ENCODE measurements around the gene CLEC2A. TPM values are rescaled to one million over a fixed set of nuclear protein-coding genes. Genes with fewer than 3 reads are reported as not detected.

The CLEC2A gene
- total and polyA plus RNA-seq, 2 donors (not counting 3 experiments of a cell fraction or from before 2014, with no cell fraction given) = not detected

- H3K79me2 ChIP-seq (ENCODE audit: control insufficient read depth, insufficient read depth, low read length) = peaks cover 10% of the 10 kb centered on the region
- H3K9ac ChIP-seq (replicated peaks; ENCODE audit: extremely low read depth, insufficient read depth, low read length) = no peak overlapping the region
- BruUV-seq (replicated peaks) = no TSS peak
- peaks cover 29% of the 10 kb centered on the region for H3K4me1 ChIP-seq (ENCODE audit: control insufficient read depth, extremely low read depth, insufficient read depth, low read length)
- ChIA-PET CTCF (interaction anchor here (0.8 to 1.0 kb wide), 3 partner anchors 18 to 53 kb away, joined by 3 to 5 read pairs (median 4); no protein-coding TSS in a partner anchor), POLR2A (no interaction called here)
- TF ChIP-seq EZH2 (IDR thresholded peaks at IDR 0.05; ENCODE audit: borderline replicate concordance, low read depth, low read length, severe bottlenecking) (no peak), POLR2AphosphoS5 (IDR thresholded peaks at IDR 0.05; ENCODE audit: insufficient read depth, low read depth, low read length) (no peak), JUN (IDR thresholded peaks at IDR 0.05; ENCODE audit: borderline replicate concordance, insufficient read depth, insufficient read length, low read depth) (no peak), POLR2A (IDR thresholded peaks at IDR 0.05; ENCODE audit: low read depth, low read length) (no peak), GATA2 (IDR thresholded peaks at IDR 0.05; ENCODE audit: insufficient read depth, insufficient read length, low read depth, low read length) (no peak), FOS (IDR thresholded peaks at IDR 0.05; ENCODE audit: borderline replicate concordance, insufficient read depth, low read length) (no peak), MYC (IDR thresholded peaks at IDR 0.05; ENCODE audit: low read depth, low read length) (no peak)
- TF ChIP-seq, protein P1, sequence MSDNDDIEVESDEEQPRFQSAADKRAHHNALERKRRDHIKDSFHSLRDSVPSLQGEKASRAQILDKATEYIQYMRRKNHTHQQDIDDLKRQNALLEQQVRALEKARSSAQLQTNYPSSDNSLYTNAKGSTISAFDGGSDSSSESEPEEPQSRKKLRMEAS (IDR thresholded peaks at IDR 0.05; ENCODE audit: insufficient read depth, insufficient read length) = no peak
- TF ChIP-seq, protein P2, sequence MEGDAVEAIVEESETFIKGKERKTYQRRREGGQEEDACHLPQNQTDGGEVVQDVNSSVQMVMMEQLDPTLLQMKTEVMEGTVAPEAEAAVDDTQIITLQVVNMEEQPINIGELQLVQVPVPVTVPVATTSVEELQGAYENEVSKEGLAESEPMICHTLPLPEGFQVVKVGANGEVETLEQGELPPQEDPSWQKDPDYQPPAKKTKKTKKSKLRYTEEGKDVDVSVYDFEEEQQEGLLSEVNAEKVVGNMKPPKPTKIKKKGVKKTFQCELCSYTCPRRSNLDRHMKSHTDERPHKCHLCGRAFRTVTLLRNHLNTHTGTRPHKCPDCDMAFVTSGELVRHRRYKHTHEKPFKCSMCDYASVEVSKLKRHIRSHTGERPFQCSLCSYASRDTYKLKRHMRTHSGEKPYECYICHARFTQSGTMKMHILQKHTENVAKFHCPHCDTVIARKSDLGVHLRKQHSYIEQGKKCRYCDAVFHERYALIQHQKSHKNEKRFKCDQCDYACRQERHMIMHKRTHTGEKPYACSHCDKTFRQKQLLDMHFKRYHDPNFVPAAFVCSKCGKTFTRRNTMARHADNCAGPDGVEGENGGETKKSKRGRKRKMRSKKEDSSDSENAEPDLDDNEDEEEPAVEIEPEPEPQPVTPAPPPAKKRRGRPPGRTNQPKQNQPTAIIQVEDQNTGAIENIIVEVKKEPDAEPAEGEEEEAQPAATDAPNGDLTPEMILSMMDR (IDR thresholded peaks at IDR 0.05; ENCODE audit: extremely low read depth in 1 of 2, insufficient read depth in 1 of 2, low read depth in 1 of 2, low read length in 2 of 2) = no peak
- FAIRE-seq = no peak
- H3K4me2 ChIP-seq (ENCODE audit: insufficient read depth, low read length) = no peak overlapping the region
- H3K4me3 ChIP-seq (replicated peaks in 1 of 3; ENCODE audit: insufficient read depth in 1 of 3, low read depth in 1 of 3, low read length in 3 of 3) = no peak overlapping the region
- no peak for DNase-seq (ENCODE audit: low read depth, low spot score)
- H3K9me3 ChIP-seq (replicated peaks; ENCODE audit: control insufficient read depth, insufficient read depth, low read length) = no peaks in the 10 kb centered on the region
- H3K36me3 ChIP-seq (ENCODE audit: control insufficient read depth in 2 of 2, extremely low read depth in 1 of 2, insufficient read depth in 2 of 2, low read length in 2 of 2) = no peaks in the 10 kb centered on the region
- dilution Hi-C loops (cut with MboI; ENCODE audit: extremely low pct_ligation_motif_present, low sequenced_read_pairs) = no loop called here
- H3K27me3 ChIP-seq (ENCODE audit: control insufficient read depth in 2 of 2, insufficient read depth in 2 of 2, low read length in 2 of 2) = no peaks in the 10 kb centered on the region
- no peaks in the 10 kb centered on the region for H3K9me1 ChIP-seq (replicated peaks; ENCODE audit: control insufficient read depth, extremely low read depth, insufficient read depth, low read length)
- intact Hi-C loops (cut with micrococcal nuclease) = no loop called here
- no peak overlapping the region for H3K27ac ChIP-seq (ENCODE audit: insufficient read depth, low read depth, low read length)
- H2AFZ ChIP-seq (ENCODE audit: low read depth, low read length) = no peak overlapping the region
- no peaks in the 10 kb centered on the region for H4K20me1 ChIP-seq (replicated peaks; ENCODE audit: control insufficient read depth, extremely low read depth, insufficient read depth, low read length)
These were observed 60.0 kb downstream of the CLEC2A start for GRCh38 chr12:9872162-9872561.
